GM06990 (cell line): Measurements from ENCODE around the gene KCTD4.

Source experiments
- DNase-seq: peaks from one replicate; pipeline ENCODE4 v3.0.0-alpha.2; 2011; ENCODE audit not compliant: insufficient read length; ENCODE audit errors: extremely low read depth
- H3K27me3 ChIP-seq: replicated peaks from 2 replicates; pipeline ENCODE4 v1.6.0; 2011; ENCODE audit warnings: low read length; ENCODE audit not compliant: control insufficient read depth, insufficient read depth
- H3K36me3 ChIP-seq: 2 replicates; pipeline ENCODE4 v1.5.1; 2011; ENCODE audit warnings: low read length; ENCODE audit not compliant: control insufficient read depth, insufficient read depth
- H3K4me3 ChIP-seq: replicated peaks from 2 replicates; pipeline ENCODE4 v1.5.1; 2011; ENCODE audit warnings: low read depth, mild to moderate bottlenecking, control low read depth, low read length
- TF ChIP-seq, protein P1 (sequence below): IDR thresholded peaks from 2 replicates; pipeline ENCODE4 v1.5.1; 2011; ENCODE audit warnings: low read length, control low read depth, mild to moderate bottlenecking, inconsistent platforms; ENCODE audit not compliant: insufficient read depth, poor library complexity, severe bottlenecking

The KCTD4 gene

DNA sequence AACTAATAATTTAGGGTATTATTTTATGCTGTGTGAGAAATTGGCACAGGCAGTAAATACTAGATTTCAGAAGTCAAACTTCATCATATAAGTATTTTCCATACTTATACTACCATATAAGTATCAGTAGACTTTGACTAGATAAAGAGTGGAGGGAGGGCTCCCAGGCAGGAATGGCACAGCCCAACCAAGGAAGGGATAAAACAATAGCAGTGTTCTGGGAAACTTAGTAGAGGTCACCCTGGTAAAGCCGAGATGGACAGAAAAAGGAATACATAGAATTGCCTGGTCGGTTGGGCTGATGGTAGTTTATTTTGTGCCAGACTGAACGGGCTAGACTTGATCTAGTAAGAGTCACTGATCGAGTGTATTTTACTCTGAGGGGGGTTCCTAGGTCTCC is 19.6 kb upstream of the KCTD4 start:
- H3K4me3 ChIP-seq: no peak overlapping the region
- H3K36me3 ChIP-seq: no peaks in the 10 kb centered on the region
- no peak for DNase-seq
- no peaks in the 10 kb centered on the region for H3K27me3 ChIP-seq
- TF ChIP-seq, protein P1, sequence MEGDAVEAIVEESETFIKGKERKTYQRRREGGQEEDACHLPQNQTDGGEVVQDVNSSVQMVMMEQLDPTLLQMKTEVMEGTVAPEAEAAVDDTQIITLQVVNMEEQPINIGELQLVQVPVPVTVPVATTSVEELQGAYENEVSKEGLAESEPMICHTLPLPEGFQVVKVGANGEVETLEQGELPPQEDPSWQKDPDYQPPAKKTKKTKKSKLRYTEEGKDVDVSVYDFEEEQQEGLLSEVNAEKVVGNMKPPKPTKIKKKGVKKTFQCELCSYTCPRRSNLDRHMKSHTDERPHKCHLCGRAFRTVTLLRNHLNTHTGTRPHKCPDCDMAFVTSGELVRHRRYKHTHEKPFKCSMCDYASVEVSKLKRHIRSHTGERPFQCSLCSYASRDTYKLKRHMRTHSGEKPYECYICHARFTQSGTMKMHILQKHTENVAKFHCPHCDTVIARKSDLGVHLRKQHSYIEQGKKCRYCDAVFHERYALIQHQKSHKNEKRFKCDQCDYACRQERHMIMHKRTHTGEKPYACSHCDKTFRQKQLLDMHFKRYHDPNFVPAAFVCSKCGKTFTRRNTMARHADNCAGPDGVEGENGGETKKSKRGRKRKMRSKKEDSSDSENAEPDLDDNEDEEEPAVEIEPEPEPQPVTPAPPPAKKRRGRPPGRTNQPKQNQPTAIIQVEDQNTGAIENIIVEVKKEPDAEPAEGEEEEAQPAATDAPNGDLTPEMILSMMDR: no peak

DNA sequence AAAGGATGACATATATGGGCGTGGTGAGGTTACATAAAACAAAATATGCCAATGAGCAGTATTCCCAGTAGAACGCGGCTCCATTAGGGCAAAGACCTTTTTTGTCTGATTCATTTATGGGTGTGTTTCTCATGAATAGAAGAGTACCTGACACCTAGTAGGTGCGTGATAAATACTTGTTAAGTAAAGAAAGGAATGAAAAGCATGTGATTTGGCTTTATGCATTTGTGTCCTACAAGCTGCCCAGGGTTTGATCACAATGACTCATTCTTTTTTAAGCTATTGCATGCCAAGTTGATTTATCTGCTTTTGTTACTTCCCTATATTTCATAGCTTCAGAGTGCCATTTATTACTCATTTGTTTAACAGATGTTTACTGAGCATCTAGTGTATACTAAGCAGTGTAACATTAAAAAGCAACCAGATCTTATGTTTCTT is 19.1 kb upstream of the KCTD4 start:
- TF ChIP-seq, protein P1: no peak
- Histone ChIP-seq H3K27me3 (no peaks in the 10 kb centered on the region), H3K36me3 (no peaks in the 10 kb centered on the region), H3K4me3 (no peak overlapping the region)
- DNase-seq: no peak

DNA sequence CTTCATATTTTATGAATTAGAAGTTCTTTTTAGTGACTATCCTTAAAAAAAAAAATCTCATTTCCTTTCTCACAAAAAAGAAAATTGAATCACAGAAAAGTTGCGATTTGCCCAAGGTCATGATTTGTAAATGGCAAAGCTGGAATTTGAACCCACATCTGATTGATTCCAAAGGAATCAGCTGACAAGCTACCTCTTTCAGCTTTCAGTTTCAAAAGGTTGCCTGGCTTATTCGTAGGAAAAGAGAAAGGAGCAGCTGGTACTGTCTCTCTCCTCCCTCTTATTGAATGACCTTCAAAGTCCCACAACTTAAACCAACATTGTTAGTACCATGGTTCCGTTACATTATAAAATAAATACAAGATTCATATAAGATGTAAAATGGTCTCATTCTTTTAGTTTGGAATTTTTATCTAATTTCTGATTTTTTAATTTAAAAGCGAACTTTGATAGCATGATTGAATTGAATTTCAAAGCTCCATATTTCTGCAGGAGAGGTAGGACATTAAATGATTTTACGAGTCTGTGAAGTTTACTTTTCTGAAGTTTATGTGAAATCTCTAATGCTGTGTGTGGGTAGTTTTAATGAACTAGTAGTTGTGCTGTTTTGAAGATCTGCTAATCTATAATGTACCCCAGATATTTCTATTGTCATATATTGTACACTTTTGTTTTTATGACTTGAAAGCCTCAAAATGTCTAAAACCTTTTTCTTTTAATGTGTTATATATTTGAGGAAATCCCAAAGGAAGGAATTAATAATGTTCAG is 18.5 kb upstream of the KCTD4 start:
- TF ChIP-seq, protein P1: no peak
- Histone ChIP-seq H3K4me3 (no peak overlapping the region), H3K27me3 (no peaks in the 10 kb centered on the region), H3K36me3 (no peaks in the 10 kb centered on the region)
- DNase-seq: no peak

DNA sequence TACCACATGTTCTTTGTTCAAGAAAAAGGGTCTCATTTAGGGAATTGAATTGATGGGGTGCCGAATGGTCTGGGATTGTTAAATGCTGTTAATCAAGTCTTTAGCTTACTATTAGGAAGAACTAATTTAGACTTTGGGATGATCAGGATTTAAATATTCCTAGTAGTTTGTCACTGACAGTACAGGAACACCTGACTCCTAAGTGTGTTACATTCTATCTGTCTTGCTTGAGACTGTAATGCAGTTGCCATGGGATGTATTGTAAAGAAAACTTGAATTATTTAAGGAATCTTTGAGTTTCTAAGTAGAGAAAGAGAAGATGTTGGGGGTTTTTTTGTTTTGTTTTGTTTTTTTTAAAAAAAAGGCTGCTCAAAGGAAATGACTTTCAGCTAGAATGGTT is 17.8 kb upstream of the KCTD4 start:
- H3K4me3 ChIP-seq: no peak overlapping the region
- H3K27me3 ChIP-seq: no peaks in the 10 kb centered on the region
- no peak for DNase-seq
- TF ChIP-seq, protein P1: no peak
- no peaks in the 10 kb centered on the region for H3K36me3 ChIP-seq

DNA sequence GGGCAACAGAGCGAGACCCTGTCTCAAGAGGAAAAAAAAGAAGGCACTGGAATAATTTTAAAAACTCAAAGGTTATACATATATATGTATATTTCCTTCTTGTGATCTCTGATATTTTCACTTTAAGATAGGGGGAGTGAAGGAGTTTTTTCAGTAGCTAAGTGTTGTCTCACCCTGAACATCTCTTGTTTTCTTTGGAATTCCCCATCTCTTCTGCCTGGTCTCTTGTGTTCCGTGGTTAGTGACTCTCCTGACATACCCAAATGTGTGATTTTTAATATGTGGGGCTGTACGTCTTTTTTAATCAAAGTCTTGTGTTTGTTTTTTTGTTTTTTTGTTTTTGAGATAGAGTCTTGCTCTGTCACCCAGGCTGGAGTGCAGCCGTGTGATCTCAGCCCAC is 15.3 kb upstream of the KCTD4 start:
- no peaks in the 10 kb centered on the region for H3K27me3 ChIP-seq
- no peak overlapping the region for H3K4me3 ChIP-seq
- TF ChIP-seq, protein P1: no peak
- H3K36me3 ChIP-seq: no peaks in the 10 kb centered on the region
- DNase-seq: no peak
